Ovary (tissue), 3 donors: ENCODE data around the gene ABCG2.

Source experiments
- CTCF ChIP-seq, 3 donors: fragments of 450-650 bp in 2 of 3; fragments of 200-600 bp in 1 of 3; IDR thresholded peaks; one replicate each; pipeline versions ENCODE4 v1.5.1 to v1.8.0; 2016 to 2022; ENCODE audit warnings: antibody characterized with exemption in 3 of 3, mild to moderate bottlenecking in 1 of 3
- POLR2A ChIP-seq: fragments of 450-650 bp; IDR thresholded peaks from one replicate; pipeline ENCODE4 v1.6.1; 2017; ENCODE audit warnings: antibody characterized with exemption, mild to moderate bottlenecking, moderate library complexity
- donor health status: DM: no; HTN: no; CAD: no.

GRCh38 chr4:88208156-88208555 lies 49.7 kb upstream of the ABCG2 start:
- TF ChIP-seq CTCF (IDR thresholded peaks at IDR 0.05) (no peak), POLR2A (no peak)
